ENCODE measurements around the gene SLC25A1. TPM values are rescaled to one million over a fixed set of nuclear protein-coding genes. Genes with fewer than 3 reads are reported as not detected.
A peak's percentile ranks its signal among the peaks of the same experiment; 100 is the strongest.

The SLC25A1 gene
- total RNA-seq, 4 donors from 2014 or later: 35.6 to 71.0 (median 57.8) TPM

- Histone ChIP-seq H3K27ac (no peak overlapping the region), H3K4me1 (no peaks in the 10 kb centered on the region), H3K36me3 (peaks cover 40% of the 10 kb centered on the region), H3K4me3 (no peak overlapping the region), H3K9me3 (no peaks in the 10 kb centered on the region), H3K27me3 (no peaks in the 10 kb centered on the region)
- TF ChIP-seq EP300 (IDR thresholded peaks at IDR 0.05) (no peak), POLR2A (IDR thresholded peaks at IDR 0.05) (no peak), POLR2AphosphoS5 (IDR thresholded peaks at IDR 0.05) (no peak)
- TF ChIP-seq, protein P1, sequence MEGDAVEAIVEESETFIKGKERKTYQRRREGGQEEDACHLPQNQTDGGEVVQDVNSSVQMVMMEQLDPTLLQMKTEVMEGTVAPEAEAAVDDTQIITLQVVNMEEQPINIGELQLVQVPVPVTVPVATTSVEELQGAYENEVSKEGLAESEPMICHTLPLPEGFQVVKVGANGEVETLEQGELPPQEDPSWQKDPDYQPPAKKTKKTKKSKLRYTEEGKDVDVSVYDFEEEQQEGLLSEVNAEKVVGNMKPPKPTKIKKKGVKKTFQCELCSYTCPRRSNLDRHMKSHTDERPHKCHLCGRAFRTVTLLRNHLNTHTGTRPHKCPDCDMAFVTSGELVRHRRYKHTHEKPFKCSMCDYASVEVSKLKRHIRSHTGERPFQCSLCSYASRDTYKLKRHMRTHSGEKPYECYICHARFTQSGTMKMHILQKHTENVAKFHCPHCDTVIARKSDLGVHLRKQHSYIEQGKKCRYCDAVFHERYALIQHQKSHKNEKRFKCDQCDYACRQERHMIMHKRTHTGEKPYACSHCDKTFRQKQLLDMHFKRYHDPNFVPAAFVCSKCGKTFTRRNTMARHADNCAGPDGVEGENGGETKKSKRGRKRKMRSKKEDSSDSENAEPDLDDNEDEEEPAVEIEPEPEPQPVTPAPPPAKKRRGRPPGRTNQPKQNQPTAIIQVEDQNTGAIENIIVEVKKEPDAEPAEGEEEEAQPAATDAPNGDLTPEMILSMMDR (IDR thresholded peaks at IDR 0.05): no peak
- peak in 1 of 2 donors; percentile 57 for DNase-seq (ENCODE audit: low spot score in 2 of 2)
- 68% methylated on average over 5 of the region's 5 CpGs for WGBS
Measured at GRCh38 chr22:19218541-19219233, 40.2 kb upstream of the SLC25A1 start.

GRCh38 chr22:19216579-19216978 lies 38.0 kb upstream of the SLC25A1 start:
- no peaks in the 10 kb centered on the region for H3K27me3 ChIP-seq
- WGBS: 92% methylated on average over 5 of the region's 5 CpGs
- peak in 1 of 2 donors; percentile 26 for DNase-seq (ENCODE audit: low spot score in 2 of 2)
- H3K27ac ChIP-seq: no peak overlapping the region
- TF ChIP-seq, protein P1 (IDR thresholded peaks at IDR 0.05): no peak
- TF ChIP-seq POLR2A (IDR thresholded peaks at IDR 0.05) (no peak), EP300 (IDR thresholded peaks at IDR 0.05) (no peak), POLR2AphosphoS5 (IDR thresholded peaks at IDR 0.05) (no peak)
- H3K9me3 ChIP-seq: no peaks in the 10 kb centered on the region
- no peak overlapping the region for H3K4me3 ChIP-seq
- H3K36me3 ChIP-seq: peaks cover 19% of the 10 kb centered on the region
- no peaks in the 10 kb centered on the region for H3K4me1 ChIP-seq

DNA sequence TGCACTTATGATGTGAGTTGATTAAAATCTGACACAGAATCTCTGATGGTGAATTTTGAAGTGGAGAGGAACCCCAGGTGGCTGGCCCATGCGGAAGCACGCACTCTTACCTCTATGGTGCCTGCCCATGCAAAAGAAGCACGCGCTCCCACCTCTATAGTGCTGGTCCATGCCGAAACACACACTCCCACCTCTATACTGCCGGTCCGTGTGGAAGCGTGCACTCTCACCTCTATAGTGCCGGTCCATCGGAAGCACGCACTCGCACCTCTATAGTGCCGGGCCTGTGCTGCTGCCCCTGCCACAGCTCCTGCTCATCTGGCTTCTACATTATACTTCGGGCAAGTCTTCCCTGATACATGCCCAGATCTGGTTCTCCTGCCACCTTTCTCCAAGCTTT lies 36.8 kb upstream of the SLC25A1 start:
- 95% methylated on average over 14 of the region's 14 CpGs for WGBS
- H3K27me3 ChIP-seq: no peaks in the 10 kb centered on the region
- DNase-seq (ENCODE audit: low spot score in 2 of 2): peak in 1 of 2 donors; percentile 48
- peaks cover 7% of the 10 kb centered on the region for H3K36me3 ChIP-seq
- no peak for TF ChIP-seq EP300 (IDR thresholded peaks at IDR 0.05)
- TF ChIP-seq, protein P1 (IDR thresholded peaks at IDR 0.05): no peak
- no peak for TF ChIP-seq POLR2A (IDR thresholded peaks at IDR 0.05)
- TF ChIP-seq POLR2AphosphoS5 (IDR thresholded peaks at IDR 0.05): no peak
- H3K9me3 ChIP-seq: no peaks in the 10 kb centered on the region
- no peak overlapping the region for H3K4me3 ChIP-seq
- H3K27ac ChIP-seq: no peak overlapping the region
- H3K4me1 ChIP-seq: no peaks in the 10 kb centered on the region

DNA sequence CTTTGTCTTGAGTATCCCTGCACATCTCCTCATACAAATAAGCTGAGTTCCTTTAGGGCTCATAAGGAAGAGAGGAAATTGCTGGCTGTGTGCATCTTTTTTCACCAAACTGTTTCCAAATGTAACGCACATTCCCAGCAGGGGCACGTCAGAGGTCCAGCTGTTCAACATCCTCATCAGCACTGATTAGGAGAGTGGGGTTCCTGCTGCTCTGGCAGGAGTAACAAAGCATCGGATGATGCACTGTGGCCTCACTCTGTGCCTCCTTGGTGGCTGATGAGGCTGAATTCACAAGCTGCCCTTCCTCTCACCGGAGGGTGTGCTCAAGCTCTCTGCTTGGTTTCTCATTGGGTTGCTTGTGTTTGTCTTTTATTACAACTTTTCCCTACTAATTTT lies 35.5 kb upstream of the SLC25A1 start:
- peaks cover 18% of the 10 kb centered on the region for H3K36me3 ChIP-seq
- H3K27me3 ChIP-seq: no peaks in the 10 kb centered on the region
- H3K4me3 ChIP-seq: no peak overlapping the region
- 77% methylated on average over 4 of the region's 4 CpGs for WGBS
- TF ChIP-seq POLR2A (IDR thresholded peaks at IDR 0.05): no peak
- no peak for TF ChIP-seq EP300 (IDR thresholded peaks at IDR 0.05)
- no peak for TF ChIP-seq POLR2AphosphoS5 (IDR thresholded peaks at IDR 0.05)
- TF ChIP-seq, protein P1 (IDR thresholded peaks at IDR 0.05): no peak
- no peak overlapping the region for H3K27ac ChIP-seq
- no peaks in the 10 kb centered on the region for H3K9me3 ChIP-seq
- DNase-seq (ENCODE audit: low spot score in 2 of 2): peak in 1 of 2 donors; percentile 37
- H3K4me1 ChIP-seq: no peaks in the 10 kb centered on the region

- Histone ChIP-seq H3K27me3 (no peaks in the 10 kb centered on the region), H3K36me3 (peaks cover 18% of the 10 kb centered on the region), H3K4me3 (no peak overlapping the region), H3K4me1 (no peaks in the 10 kb centered on the region), H3K27ac (no peak overlapping the region), H3K9me3 (no peaks in the 10 kb centered on the region)
- DNase-seq (ENCODE audit: low spot score in 2 of 2): peak in 1 of 2 donors; percentile 18
- WGBS: 72% methylated on average over 9 of the region's 9 CpGs
- TF ChIP-seq, protein P1 (IDR thresholded peaks at IDR 0.05): no peak
- TF ChIP-seq POLR2AphosphoS5 (IDR thresholded peaks at IDR 0.05): no peak
- no peak for TF ChIP-seq EP300 (IDR thresholded peaks at IDR 0.05)
- no peak for TF ChIP-seq POLR2A (IDR thresholded peaks at IDR 0.05)
Measured at GRCh38 chr22:19213442-19214077, 35.0 kb upstream of the SLC25A1 start.

All from suprapubic skin (tissue), 4 donors.